Fibroblast of lung (primary cell): ENCODE data around the gene CRLF1. TPM values are rescaled to one million over a fixed set of nuclear protein-coding genes. Genes with fewer than 3 reads are reported as not detected.

ENCODE experiments used
- DNase-seq, 2 donors: peaks; one replicate each; pipeline versions ENCODE4 v3.0.0 to v3.0.0-alpha.2; 2010; ENCODE audit warnings: low read depth in 2 of 2
- H2AFZ ChIP-seq: 2 replicates; pipeline ENCODE4 v1.5.1; 2012; ENCODE audit warnings: low read length, control low read depth, inconsistent platforms
- H3K27ac ChIP-seq: 2 replicates; pipeline ENCODE4 v1.5.1; 2011; ENCODE audit warnings: low read length, control low read depth; ENCODE audit not compliant: insufficient read depth
- H3K27me3 ChIP-seq: 2 replicates; pipeline ENCODE4 v1.5.1; 2011; ENCODE audit warnings: mild to moderate bottlenecking, low read length; ENCODE audit not compliant: control insufficient read depth, insufficient read depth
- H3K36me3 ChIP-seq: 2 replicates; pipeline ENCODE4 v1.5.1; 2011; ENCODE audit warnings: low read length; ENCODE audit not compliant: control insufficient read depth, insufficient read depth
- H3K4me1 ChIP-seq: 2 replicates; pipeline ENCODE4 v1.5.1; 2011; ENCODE audit warnings: low read length; ENCODE audit not compliant: control insufficient read depth, insufficient read depth; ENCODE audit errors: extremely low read depth
- H3K4me2 ChIP-seq: 2 replicates; pipeline ENCODE4 v1.5.1; 2011; ENCODE audit warnings: low read length, control low read depth; ENCODE audit not compliant: insufficient read depth; ENCODE audit errors: extremely low read depth
- H3K4me3 ChIP-seq, 4 experiments: fragments of 200-600 bp in 1 of 4; sonication (generic) in 1 of 4; replicated peaks in 1 of 4; 2 replicates each; pipeline ENCODE4 v1.5.1; 2011 to 2016; ENCODE audit warnings: low read length in 4 of 4, low read depth in 3 of 4, mild to moderate bottlenecking in 3 of 4, control low read depth in 2 of 4, inconsistent platforms in 1 of 4, mixed read lengths in 1 of 4; ENCODE audit not compliant: insufficient read depth in 1 of 4; ENCODE audit errors: control extremely low read depth in 1 of 4
- H3K79me2 ChIP-seq: 2 replicates; pipeline ENCODE4 v1.5.1; 2012; ENCODE audit warnings: mild to moderate bottlenecking, low read length, inconsistent platforms; ENCODE audit not compliant: control insufficient read depth, insufficient read depth
- H3K9ac ChIP-seq: 2 replicates; pipeline ENCODE4 v1.5.1; 2011; ENCODE audit warnings: mild to moderate bottlenecking, low read length, control low read depth; ENCODE audit not compliant: insufficient read depth
- H3K9me3 ChIP-seq: 2 replicates; pipeline ENCODE4 v1.5.1; 2012; ENCODE audit warnings: low read depth, low read length; ENCODE audit not compliant: control insufficient read depth, insufficient read depth
- H4K20me1 ChIP-seq: 2 replicates; pipeline ENCODE4 v1.5.1; 2011; ENCODE audit warnings: low read length; ENCODE audit not compliant: control insufficient read depth, insufficient read depth; ENCODE audit errors: extremely low read depth
- CTCF ChIP-seq, 2 donors: IDR thresholded peaks in 1 of 2; conservative IDR thresholded peaks in 1 of 2; 1 replicate in 1 of 2; 2 replicates in 1 of 2; pipeline ENCODE4 v1.5.1; 2011 to 2012; ENCODE audit warnings: low read length in 2 of 2, control low read depth in 1 of 2, inconsistent platforms in 1 of 2, low read depth in 1 of 2, mild to moderate bottlenecking in 1 of 2
- EZH2 ChIP-seq: IDR thresholded peaks from 2 replicates; pipeline ENCODE4 v1.5.1; 2012; ENCODE audit warnings: low read length, control low read depth, mild to moderate bottlenecking; ENCODE audit errors: missing control alignments
- polyA plus RNA-seq, 2 donors: library from polyadenylated mRNA; depleted of rRNA in 1 of 2; stranded (reverse) in 1 of 2; unstranded in 1 of 2; fragments of >200 nt; gene quantifications; 2 replicates each; pipeline ENCODE4 v1.2.1, GENCODE V29; 2011 to 2012; ENCODE audit warnings: missing spikeins in 1 of 2
- total RNA-seq: library from RNA; depleted of rRNA; stranded (reverse); fragments of >200 nt; gene quantifications from 2 replicates; pipeline ENCODE4 v1.2.1, GENCODE V29; 2014

CRLF1 gene
- total and polyA plus RNA-seq, 2 donors (not counting 1 experiment from before 2014, with no cell fraction given), result 2.2 to 2.5 TPM

GRCh38 chr19:18617562-18617961, 11.0 kb upstream of the CRLF1 start:
- Histone ChIP-seq H3K9ac (no peak overlapping the region), H2AFZ (no peak overlapping the region), H3K4me1 (no peaks in the 10 kb centered on the region), H3K79me2 (no peaks in the 10 kb centered on the region), H4K20me1 (no peaks in the 10 kb centered on the region), H3K4me3 (no peak overlapping the region), H3K27me3 (peaks cover 23% of the 10 kb centered on the region), H3K27ac (no peak overlapping the region), H3K4me2 (no peak overlapping the region), H3K36me3 (no peaks in the 10 kb centered on the region), H3K9me3 (no peaks in the 10 kb centered on the region)
- DNase-seq, result no peak
- TF ChIP-seq CTCF (conservative IDR thresholded peaks at IDR 0.05 in 1 of 2, IDR thresholded peaks at IDR 0.05 in 1 of 2; ENCODE audit: low read depth in 1 of 2, low read length in 2 of 2) (no peak), EZH2 (no peak)

- no peaks in the 10 kb centered on the region for H3K4me1 ChIP-seq
- no peak for TF ChIP-seq EZH2
- no peak for TF ChIP-seq CTCF (conservative IDR thresholded peaks at IDR 0.05 in 1 of 2, IDR thresholded peaks at IDR 0.05 in 1 of 2; ENCODE audit: low read depth in 1 of 2, low read length in 2 of 2)
- no peaks in the 10 kb centered on the region for H3K9me3 ChIP-seq
- H3K36me3 ChIP-seq, result no peaks in the 10 kb centered on the region
- no peak for DNase-seq
- H3K27me3 ChIP-seq, result peaks cover 36% of the 10 kb centered on the region
- H3K27ac ChIP-seq, result no peak overlapping the region
- H2AFZ ChIP-seq, result no peak overlapping the region
- no peak overlapping the region for H3K4me2 ChIP-seq
- no peaks in the 10 kb centered on the region for H3K79me2 ChIP-seq
- H3K4me3 ChIP-seq, result no peak overlapping the region
- H4K20me1 ChIP-seq, result no peaks in the 10 kb centered on the region
- no peak overlapping the region for H3K9ac ChIP-seq
Measured at GRCh38 chr19:18616023-18616422, 9.4 kb upstream of the CRLF1 start.

- Histone ChIP-seq H4K20me1 (no peaks in the 10 kb centered on the region), H3K27me3 (peaks cover 56% of the 10 kb centered on the region), H3K27ac (no peak overlapping the region), H3K9me3 (no peaks in the 10 kb centered on the region), H3K36me3 (no peaks in the 10 kb centered on the region), H3K9ac (no peak overlapping the region), H3K79me2 (no peaks in the 10 kb centered on the region), H2AFZ (no peak overlapping the region), H3K4me1 (no peaks in the 10 kb centered on the region), H3K4me3 (no peak overlapping the region), H3K4me2 (no peak overlapping the region)
- TF ChIP-seq EZH2 (no peak), CTCF (conservative IDR thresholded peaks at IDR 0.05 in 1 of 2, IDR thresholded peaks at IDR 0.05 in 1 of 2; ENCODE audit: low read depth in 1 of 2, low read length in 2 of 2) (no peak)
- no peak for DNase-seq
Measured at GRCh38 chr19:18613589-18614234, 7.1 kb upstream of the CRLF1 start.
